ENCODE data around the gene ZDHHC18. TPM values are rescaled to one million over a fixed set of nuclear protein-coding genes. Genes with fewer than 3 reads are reported as not detected.
A peak's percentile ranks its signal among the peaks of the same experiment; 100 is the strongest.
"Not testable (repeated sequence)": the region's sequence is repeated elsewhere in the genome, so short reads cannot be mapped to it uniquely, and the experiment has no call there.

The ZDHHC18 gene
- total RNA-seq, 1 donor from 2014 or later: 8.2 TPM

DNA sequence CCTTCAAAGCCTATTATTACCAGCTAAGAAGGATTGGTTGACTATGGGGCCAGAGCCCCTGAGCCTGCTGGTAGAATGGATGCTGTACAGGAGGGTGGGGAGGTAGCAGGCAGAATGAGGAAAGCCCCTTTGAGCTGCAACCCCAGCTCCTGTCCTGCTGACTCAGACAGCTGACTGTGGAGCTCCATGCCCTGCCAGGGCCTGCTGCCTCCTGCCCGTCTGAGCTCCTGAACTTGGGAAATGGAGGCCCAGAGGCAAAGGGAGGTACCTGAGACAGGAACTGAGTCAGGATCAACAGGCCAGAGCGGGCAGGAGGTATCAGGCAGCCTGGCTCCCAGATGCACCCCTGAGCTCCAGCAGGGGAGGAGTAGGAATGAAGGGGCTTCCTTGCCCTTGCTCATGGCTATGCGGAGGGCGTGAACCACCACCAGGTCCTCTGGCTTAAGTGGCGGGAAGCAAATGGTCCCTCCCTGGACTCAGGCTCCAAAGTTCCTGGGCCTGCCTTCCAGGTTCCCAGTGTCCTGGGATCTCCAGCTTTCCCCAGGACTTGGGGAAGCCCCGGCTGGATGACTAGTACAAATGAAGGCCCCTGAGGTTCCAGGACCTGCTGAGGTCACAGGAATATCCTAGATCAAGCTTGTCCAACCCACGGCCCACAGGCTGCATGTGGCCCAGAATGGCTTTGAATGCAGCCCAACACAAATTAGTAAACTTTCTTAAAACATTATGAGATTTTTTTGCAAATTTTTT is 32.6 kb downstream of the ZDHHC18 start:
- no peak for DNase-seq

DNA sequence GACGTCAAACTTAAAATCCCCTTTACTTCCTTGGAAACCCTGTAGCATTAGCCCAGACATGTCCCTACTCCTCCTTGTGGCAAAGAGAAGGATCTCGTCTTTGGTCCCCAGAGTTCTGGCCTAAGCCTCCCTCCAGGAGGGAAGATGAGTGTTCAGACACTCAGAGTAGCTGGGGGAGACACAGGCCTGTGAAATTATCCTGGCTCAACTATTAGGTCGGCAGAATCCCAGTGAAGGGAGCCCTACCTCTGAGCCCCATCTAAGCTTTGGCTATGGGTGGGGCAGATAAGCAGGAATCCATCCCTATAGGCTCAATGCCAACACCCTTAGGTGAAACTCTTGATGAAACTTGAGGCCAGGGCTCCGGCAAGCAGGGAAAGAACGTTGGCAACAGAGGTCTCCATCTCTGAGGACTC is 34.8 kb downstream of the ZDHHC18 start:
- no peak for DNase-seq

DNA sequence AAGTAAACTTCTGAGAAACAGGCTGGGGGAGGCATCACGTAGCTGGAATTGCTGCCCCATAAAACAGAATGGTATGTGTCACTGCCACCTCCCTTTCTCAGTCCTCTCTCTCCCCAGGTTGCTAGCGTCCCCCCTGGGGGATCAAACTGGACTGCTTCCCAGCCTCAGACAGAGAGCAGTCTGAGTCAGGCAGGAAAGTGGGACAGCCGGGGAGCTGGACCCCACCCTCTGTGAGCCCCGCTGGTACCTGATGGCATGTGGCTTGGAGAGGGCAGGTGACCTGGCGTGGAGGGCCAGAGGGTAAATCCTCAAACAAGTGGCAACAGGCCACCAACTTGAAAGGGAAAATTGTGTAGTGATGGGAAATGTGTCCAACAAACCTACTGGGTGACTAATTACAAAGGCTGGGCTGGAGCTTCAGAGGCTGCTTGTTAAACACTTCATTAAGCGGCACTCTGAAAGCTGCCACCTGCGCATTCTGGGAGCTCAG is 35.4 kb downstream of the ZDHHC18 start:
- no peak for DNase-seq

DNA sequence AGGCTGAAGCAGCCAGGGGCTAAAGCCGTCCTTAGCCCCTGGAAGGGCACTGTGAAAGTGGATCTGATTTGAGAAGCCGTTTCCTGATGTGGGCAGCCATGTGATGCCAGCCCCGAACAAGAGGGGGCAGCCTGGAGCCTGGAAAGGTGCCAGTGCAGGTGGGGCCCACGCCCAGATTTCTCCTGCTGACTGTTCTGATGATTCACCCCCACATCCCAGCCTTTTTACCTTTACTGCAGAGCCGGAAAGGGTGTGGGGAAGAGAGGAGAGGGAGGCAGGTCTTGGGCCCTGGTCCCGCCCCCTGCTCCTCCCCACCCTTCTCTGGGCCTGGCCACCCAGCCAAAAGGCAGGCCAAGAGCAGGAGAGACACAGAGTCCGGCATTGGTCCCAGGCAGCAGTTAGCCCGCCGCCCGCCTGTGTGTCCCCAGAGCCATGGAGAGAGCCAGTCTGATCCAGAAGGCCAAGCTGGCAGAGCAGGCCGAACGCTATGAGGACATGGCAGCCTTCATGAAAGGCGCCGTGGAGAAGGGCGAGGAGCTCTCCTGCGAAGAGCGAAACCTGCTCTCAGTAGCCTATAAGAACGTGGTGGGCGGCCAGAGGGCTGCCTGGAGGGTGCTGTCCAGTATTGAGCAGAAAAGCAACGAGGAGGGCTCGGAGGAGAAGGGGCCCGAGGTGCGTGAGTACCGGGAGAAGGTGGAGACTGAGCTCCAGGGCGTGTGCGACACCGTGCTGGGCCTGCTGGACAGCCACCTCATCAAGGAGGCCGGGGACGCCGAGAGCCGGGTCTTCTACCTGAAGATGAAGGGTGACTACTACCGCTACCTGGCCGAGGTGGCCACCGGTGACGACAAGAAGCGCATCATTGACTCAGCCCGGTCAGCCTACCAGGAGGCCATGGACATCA is 36.5 kb downstream of the ZDHHC18 start, which contains the start of gene SFN:
Gene SFN, plus strand, starts transcription at position 369 of the 904 bp plus-strand sequence. Its CDS starts 64 bp downstream, at position 433.
- peak; percentile 58 for DNase-seq

DNA sequence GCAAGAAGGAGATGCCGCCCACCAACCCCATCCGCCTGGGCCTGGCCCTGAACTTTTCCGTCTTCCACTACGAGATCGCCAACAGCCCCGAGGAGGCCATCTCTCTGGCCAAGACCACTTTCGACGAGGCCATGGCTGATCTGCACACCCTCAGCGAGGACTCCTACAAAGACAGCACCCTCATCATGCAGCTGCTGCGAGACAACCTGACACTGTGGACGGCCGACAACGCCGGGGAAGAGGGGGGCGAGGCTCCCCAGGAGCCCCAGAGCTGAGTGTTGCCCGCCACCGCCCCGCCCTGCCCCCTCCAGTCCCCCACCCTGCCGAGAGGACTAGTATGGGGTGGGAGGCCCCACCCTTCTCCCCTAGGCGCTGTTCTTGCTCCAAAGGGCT is 37.2 kb downstream of the ZDHHC18 start:
- no peak for DNase-seq

DNA sequence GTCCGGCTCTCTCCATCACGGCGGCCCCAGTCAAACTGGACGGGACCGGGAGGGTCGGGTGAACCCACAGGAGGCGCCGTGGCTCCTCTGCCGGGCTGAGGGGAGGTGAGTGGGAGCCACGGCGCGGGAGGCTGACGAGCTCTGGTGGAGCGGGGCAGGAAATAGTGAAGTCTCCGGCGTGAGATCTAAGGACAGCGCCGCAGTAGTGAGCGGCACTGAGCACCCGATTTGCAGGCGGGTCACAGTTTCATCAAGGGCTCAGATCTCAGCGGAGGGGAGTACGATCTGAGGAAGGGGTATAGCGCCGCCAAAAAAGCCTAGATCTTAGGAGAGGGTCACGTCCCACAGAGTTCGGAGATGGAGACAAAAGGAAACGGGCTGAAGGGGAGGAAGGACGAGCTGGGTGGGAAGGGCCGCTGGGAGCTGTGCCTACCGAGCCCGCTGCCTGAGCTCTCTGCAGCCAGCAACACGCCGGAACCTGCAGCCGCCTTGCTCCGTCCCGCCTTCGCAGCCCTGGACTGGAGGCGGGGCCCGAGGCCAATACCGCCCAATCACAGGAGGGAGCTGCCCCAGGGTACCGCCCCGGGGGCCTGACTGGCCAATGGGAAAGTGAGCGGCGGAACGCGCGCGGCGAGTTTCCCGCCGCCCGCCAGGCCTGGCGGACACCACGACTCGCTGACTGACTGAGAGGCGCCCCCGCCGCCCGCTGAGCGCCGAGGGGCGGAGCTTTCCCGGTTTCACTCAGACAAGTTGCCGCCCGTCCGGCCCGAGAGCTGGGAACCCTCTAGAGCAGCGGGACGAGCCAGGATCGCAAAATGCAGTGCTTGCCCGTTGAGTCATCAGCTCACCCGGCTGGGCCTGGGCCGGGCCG is 38.4 kb downstream of the ZDHHC18 start:
- DNase-seq: peak; percentile 98

DNA sequence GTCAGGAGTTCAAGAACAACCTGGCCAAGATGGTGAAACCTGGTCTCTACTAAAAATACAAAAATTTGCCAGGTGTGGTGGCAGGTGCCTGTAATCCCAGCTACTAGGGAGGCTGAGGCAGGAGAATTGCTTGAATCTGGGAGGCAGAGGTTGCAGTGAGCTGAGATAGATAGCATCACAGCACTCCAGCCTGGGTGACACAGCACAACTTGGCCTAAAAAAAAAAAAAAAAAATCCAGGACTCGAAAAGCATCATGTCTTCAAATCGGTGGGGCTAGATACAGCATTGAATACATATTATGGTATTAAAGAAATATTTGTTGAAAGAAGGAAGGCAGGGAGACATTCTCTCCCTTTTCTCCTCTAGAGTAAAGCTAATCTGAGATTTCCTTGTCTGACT is 46.6 kb downstream of the ZDHHC18 start:
- DNase-seq: not testable (repeated sequence)

DNA sequence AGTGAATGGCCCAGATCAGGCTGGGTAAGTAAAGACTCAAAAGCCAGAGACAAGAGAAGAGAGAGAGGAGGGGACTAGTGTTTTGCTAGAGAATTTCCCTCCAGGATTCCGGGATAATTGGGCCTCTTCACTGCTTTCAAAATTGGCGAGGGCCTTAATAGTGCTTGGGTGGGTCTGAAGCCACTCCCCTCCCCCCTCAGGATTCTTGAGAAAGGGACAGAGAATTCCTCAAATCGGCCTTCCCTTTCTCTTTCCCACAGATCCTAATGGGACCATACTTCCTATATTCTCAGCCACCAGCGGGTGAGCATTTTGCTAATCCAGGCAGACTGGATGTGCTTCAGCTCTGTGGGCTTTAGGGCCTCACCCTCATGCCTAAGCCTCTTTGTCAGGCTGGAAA is 48.4 kb downstream of the ZDHHC18 start:
- DNase-seq: no peak

DNA sequence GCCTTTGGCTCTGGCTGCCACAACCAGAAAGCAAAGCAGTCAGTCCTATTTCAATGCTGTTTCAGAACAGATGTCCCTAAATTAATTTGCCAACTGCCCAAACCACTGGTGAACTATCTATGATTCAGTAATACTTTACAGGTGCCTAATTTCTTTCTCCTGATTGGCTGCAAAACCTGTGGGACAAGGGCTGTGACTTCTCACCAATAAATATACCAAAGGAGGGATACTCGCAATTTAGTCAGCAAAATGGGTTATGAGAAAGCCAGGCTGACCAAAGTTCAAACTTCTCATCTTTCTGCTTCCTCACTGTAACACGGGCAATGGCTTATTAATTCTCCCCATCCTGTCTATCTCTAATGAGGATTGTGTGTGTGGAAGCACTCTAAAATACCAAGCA is 50.8 kb downstream of the ZDHHC18 start:
- no peak for DNase-seq

DNA sequence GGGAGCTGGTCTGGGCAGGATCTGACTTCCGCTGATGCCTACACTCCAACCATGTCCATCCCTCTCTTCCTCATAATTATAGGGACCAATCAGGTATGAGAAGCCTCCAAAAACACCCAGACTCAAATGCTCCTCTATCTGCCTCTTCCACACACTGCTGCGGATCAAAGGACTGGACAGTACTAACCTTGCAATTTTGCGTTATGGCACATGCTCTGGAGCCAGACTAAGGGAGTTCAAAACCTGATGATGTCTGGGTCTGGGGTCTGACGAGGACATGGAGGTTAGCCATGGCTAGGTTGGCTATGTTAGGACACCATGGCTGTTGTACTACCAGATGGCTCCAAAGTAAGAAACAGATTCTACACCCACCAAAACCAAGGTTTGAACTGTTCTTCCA is 53.3 kb downstream of the ZDHHC18 start:
- DNase-seq: no peak

DNA sequence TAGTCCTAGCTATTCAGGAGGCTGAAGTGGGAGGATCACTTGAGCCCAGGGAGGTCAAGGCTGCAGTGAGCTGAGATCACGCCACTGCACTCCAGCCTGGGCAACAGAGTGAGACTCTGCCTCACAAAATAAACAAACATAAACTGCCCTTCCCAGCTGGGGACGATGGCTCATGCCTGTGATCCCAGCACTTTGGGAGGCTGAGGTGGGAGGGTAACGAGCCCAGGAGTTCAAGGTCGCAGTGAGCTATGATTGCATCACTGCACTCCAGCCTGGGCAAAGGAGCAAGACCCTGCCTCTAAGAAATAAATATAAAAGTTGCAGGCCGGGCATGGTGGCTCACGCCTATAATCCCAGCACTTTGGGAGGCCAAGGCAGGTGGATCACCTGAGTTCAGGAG is 55.1 kb downstream of the ZDHHC18 start:
- DNase-seq: not testable (repeated sequence)

DNA sequence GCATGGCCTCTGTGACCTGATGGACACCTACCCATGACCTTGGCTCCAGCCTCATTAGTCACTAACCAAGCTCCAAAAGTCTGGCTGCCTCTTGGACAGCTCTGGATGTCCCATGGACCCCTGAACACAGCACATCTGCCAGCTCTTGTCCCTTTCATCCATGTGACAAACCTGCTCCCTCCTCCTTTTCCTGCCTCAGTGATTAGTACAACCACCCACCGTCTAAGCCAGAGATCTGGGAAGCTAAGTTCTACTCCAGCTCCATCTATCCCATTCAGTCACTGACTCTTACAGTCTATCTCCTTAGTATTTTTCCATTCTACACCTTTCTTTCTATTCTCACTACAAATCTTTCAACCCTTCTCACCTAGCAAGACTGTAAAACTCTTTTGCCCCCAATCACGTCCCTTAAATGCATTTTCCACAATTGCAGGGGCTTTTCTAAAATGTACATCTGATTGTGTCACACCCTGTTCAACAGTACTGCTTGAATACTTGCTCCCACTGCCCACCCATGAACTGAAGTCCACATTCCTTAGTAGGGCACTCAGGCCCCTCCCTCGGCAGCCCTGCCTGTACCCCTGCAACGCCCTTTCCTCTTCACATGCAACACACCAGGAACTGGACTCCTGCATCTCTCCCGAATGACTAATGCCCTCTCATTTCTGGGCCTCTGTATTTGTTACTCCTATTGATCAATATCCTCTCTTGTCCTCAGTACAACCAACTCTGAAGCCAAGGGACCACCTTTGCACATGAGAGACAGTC is 56.4 kb downstream of the ZDHHC18 start:
- no peak for DNase-seq

DNA sequence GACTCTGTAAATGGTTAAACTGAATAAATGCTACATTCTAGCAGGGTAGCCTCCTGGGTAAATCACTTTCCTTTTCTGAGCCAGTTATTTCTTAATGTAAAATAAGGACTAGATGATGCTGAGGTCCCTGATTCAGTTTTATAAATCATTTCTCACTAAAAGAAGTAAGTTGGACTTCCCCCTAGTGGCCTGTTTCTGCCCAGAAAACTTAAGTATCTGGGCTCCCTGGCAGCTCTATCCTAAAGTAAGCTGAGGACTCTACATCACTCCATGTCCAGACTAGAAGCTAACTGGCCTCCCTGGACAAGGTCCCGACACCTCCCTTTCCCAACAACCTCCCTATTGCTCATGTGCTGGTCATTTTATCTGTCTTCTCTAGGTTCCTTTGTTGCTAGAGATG is 60.6 kb downstream of the ZDHHC18 start:
- DNase-seq: peak; percentile 31

DNA sequence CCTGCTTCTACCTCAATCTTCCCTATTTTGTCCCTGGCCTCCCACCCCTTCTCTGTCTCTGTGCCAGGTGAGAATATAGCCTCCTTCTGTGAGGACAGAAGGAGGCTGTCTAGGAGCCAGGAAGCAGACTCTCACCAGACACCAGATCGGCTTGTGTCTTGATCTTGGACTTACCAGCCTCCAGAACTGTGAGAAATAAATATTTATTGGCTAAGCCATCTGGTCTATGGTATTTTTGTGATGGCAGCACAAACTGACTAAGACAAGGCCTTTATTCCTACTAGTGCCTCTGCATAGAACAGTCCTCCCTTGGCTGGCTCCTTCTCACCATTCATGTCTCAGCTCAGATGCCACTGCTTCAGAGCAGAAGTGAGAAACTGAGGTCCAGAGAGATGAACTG is 61.7 kb downstream of the ZDHHC18 start:
- DNase-seq: no peak

DNA sequence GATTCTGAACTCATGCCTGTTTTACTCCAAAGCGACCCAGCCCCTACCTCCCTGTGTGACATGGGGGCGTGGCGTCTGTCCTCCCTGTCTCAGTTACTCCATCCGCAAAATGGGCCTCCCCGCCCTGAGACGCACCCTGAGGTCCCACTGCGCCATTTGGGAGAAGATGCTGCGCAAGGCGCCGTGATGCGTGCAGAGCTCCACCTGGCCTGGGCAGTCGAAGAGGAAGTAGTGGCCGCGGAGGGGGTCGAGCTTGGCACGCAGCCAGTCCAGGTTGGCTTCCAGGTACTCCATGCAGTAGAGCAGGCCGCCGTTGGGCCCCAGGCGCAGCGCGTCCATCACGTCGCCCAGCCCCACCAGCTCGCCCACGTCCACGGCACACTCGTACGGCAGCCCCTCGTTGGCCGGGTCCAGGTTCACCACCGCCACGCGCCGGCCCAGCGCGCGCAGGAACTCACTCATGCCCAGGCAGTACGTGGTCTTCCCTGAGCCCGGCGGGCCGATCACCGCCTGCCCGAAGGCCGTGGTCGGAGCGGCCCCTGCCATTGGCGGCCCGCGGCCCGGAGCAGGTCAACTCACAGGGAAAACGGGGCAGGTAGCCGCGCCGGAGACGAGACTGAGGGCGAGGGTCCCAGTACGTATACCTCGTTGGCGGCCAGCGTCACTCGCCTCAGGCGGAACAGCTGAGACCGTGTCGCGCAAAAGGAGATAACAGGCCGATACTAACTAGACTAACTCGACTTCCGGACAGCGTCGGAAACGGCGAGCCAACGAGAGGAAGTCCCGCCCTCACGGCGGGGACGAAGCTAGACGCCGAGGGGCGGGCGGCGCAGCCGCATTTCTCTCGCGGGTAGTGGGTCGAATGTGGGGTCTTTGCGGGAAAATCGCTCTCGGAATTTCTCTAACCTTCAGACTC is 63.3 kb downstream of the ZDHHC18 start, which contains the start of gene GPN2:
Gene GPN2, minus strand, starts transcription at position 733 of the 916 bp plus-strand sequence. Its CDS starts 187 bp downstream, at position 546.
- peak; percentile 90 for DNase-seq

DNA sequence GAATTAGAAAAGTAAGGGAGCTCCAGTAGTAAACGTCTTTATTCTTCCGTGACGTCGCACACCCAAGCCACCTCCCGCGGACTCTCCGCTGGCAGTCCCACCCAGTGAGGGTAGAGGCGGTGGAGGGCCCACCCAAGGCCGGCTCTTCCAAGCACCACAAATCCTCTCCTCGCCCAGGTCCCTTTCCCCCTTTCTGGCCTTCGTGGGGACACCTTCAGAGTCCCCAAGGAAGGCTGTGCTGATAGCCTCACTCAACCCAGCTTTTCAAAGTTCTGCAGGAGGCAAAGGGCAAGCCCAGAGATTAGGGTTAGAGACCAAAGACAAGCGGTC is 63.9 kb downstream of the ZDHHC18 start:
- DNase-seq: no peak

DNA sequence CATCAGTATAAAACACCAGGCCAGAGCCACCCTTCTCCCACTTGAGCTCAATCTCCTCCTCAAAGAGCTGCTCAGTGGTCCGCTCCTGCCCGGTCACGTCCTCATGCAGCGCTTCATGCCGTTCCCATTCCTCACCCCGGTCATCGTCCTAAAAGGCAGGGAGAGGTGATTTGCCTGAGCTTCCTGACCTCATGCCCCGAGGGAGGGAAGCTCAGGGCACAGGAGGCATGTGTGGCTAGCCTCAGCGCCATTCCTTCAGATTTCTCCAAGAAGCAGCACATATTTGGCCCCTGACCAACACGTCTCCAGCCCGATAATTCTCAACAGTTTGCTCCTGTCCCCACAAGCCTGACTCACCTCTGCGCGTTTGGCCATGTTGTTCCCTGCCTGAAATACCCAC is 67.8 kb downstream of the ZDHHC18 start:
- DNase-seq: no peak

DNA sequence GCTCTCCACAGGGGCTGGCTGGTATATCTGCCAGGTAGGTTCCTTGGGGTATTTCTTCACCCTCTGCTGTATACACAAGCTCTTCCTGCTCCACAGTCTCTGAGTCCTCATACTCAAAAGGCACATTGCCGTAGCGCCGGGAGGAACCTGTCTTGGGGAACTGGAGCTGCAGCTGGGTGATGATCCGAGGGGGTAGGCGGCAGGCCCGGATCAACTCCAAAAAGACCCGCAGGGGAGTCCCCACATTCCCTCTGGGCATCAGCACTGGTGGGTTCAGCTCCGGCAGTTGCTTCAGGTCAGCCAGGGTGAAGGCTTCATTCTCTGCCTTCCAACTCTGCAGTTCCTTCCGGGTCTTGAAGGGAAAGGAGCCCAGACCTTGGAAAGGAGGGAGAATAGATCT is 70.9 kb downstream of the ZDHHC18 start:
- no peak for DNase-seq

DNA sequence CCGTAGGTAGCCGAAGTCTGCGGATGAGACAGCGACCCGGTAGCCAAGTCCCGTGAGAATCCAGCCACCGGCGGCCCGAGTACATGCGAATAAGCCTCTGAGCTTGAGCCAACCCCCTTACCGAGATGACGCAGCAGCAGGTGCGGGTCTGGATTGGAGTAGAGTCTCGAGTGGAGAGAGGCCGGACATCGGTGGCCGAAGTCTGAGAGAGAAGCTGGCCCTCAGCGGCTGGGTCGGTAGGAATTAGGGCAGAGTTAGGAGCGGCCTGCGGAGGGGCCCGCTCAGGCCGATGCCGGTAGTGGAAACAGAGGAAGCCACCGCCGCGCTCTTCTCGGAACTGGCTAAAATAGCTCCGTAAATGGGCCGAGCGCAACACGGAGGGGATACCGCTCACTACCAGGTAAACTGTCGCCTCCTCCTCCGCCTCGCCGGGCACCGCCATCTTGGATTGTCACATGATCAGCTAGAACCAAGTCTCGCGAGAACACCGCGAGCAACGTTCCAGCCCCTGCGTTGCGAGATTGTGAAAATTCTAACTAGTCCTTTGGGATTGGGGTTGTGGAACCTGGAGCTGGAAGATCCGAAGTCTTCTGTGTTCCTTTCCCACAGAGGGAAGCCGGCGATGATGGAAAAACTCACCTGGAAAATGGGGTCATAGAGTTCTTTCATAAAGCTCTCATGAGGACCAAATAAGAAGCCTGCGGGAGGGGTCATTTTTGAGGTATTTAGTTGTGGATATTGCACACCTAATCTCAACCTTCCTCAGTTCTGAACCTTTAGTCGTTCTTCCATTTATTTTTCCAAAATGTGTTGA is 73.7 kb downstream of the ZDHHC18 start, which contains the start of gene GPATCH3:
Gene GPATCH3, minus strand, starts transcription at position 467 of the 814 bp plus-strand sequence. Its CDS starts 25 bp downstream, at position 442.
- peak; percentile 97 for DNase-seq

All from tongue (tissue), 2 donors.